Measurements from ENCODE around the gene SNRNP35.
"Not testable (repeated sequence)": the region's sequence is repeated elsewhere in the genome, so short reads cannot be mapped to it uniquely, and the experiment has no call there.

The SNRNP35 gene

DNA sequence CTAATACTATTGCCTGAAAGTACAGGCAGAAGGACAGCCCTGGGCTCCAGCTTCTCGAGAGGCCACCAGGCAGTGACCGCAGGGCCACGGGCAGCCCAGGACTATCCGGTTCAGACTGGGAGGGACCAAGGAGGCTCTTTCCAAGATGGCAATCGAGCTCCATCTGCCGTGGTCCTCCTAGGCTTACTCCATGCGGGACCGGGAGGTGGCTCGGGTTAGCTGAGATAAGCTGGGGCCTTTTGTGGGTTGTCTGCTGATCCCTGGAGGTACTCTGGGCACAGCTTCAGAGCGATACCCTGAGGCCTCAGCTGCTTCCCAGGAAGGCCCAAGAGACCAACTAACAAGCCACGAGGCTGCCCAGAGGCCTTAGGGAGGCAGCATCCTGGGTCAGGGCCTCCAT is 33.1 kb downstream of the SNRNP35 start:
- no peak for DNase-seq

DNA sequence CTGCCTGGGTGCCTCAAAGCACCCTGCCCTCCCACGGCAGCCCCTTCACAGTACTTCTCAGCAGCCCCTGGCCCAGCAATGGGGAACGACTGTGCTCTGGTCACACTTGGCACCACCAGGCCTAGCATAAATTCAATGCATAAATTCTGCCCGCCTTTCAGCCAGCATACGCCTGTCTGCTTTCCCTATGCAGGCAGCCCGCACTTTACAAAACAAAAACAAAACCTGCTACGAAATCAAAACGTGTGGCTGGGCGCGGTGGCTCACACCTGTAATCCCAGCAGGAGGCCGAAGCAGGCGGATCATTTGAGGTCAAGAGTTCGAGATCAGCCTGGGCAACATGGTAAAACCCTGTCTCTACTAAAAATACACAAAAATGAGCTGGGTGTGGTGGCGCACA is 33.5 kb downstream of the SNRNP35 start:
- DNase-seq: no peak

DNA sequence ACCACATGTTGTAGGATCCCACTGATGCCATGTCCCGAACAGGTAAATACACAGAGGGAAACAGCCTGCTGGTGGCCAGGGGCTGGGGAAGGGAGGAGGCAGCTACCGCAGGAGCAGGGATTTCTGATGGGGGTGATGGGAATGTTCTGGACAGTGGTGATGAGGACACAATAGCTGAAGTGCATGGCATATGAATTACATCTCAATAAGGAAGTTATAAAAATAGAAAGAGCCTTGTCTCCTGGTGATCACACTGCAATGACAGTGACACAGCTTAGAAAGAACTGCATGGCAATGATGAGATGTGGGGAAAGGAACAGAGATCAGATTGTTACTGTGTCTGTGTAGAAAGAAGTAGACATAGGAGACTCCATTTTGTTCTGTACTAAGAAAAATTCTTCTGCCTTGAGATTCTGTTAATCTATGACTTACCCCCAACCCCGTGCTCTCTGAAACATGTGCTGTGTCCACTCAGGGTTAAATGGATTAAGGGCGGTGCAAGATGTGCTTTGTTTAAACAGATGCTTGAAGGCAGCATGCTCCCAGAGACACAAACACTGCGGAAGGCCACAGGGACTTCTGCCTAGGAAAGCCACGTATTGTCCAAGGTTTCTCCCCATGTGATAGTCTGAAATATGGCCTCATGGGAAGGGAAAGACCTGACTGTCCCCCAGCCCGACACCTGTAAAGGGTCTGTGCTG is 34.5 kb downstream of the SNRNP35 start:
- not testable (repeated sequence) for DNase-seq

DNA sequence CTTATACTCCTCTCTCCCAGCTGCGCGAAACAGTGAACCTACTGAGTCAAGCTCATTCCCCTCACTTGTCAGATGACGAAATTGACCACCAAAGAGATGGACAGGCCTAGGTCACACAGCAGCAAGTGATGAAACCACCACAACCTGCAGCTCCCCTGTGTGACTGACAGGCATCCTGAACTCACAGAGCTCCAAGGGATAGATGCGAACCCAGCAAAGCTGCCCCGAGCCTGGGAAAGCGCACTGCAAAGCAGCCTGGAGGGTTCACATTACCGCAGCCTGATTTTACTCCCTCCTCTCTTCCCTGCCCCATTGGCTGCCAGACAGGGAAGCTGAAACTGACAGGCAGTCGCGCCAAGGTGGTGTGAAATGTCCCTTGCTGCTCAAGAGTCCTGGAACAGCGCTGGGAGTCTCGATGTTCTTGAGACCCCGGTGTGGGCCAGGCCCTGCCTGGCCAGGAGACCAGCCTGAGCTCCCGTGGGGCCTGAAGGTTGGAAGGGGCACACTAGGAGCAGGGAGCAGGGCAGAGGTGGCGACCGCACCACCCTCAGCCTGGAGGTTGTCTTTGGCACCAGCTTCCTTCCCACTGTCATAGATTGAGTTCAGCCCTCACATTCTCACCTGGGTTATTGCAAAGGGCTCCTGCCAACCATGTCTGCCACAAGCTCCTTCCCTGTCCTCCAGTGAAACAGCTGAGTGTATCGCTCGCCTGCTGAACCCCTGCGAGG is 36.3 kb downstream of the SNRNP35 start:
- DNase-seq: no peak

DNA sequence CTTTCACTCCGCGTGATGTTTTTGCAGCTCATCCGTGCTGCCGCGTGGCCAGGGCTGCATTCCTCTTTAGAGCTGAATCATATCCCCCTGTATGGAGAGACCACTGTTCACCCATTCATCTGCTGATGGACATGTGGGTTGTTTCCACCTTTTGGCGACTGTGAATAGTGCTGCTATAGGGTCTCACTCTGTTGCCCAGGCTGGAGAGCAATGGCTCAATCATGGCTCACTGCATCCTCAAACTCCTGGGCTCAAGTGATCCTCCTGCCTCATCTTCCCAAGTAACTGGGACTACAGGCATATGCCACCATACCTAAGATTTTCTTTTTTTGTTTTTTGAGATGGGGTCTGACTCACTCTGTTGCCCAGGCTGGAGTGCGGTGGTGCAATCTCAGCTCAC is 39.1 kb downstream of the SNRNP35 start:
- no peak for DNase-seq

DNA sequence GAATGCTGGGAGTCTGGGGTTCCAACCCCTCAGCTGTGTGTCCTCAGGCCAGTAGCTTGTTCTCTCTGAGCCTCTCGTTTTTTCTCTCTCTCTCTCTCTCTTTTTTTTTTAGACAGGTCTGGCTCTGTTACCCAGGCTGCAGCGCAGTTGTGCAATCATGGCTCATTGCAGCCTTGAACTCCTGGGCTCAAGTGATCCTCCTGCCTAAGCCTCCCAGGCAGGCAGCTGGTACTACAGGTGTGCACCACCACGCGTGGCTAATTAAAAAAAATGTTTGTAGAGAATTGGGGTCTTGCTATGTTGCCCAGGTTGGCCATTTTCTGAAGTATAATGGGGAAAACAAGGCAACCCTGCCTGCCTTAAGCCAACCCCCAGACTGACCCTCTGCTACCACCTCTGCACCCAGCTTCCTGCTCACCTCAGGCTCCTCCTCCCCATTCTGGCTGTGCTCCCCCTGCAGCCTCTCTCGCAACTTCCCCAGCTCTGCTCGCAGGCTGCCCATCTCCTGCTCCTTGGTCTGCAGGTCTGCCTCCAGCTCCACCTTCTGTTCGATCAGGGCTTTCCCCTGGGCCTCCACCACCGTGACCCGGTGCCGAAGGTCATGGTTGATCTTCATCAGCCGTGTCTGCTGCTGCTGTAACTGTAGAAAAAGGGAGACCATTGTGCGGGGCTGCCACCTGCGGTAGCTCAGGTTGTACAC is 40.3 kb downstream of the SNRNP35 start:
- no peak for DNase-seq

DNA sequence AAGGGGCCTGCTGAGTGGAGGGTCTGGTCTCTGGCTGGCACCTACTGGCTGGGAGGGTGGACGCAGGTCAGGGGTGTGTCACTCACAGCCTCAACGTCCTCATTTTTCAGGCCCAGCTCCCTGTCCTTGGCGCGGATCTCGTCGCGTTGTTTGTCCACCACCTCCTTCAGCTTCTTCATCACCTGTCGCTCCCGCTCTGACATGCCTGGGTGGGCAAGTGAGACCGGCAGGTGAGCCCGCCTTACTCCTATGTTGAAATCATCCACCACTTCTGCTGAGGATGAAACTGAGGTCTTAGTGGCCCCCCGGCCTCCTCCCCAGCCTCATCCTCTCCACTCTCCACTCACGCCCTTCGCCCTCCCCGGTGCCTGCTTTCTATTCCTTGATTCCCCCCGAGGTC is 41.4 kb downstream of the SNRNP35 start:
- no peak for DNase-seq

DNA sequence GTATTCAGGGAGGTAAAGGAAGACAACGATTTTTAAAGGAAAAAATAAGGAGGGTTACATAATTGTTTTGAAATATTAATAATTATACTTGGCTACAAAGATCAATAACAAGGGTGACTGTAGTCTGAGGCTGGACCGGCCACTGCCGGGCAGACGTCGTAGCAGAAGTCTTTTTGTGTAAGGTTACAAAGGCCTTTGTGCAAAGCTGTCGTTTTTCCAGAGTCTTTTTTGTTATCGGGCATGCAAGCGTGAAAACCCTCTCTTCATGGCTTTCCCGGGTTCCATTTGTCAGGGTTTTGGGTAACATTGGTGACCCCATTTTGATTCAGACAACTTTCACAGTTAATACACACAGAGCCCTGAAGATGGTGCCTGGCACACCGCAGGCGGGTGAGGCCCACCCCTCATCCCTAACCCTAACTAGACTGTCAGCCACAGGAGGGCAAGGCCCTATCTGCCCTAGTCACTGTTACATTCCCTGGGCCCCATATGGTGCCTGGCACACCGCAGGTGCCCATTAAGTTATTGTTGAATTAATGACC is 44.3 kb downstream of the SNRNP35 start:
- DNase-seq: no peak

DNA sequence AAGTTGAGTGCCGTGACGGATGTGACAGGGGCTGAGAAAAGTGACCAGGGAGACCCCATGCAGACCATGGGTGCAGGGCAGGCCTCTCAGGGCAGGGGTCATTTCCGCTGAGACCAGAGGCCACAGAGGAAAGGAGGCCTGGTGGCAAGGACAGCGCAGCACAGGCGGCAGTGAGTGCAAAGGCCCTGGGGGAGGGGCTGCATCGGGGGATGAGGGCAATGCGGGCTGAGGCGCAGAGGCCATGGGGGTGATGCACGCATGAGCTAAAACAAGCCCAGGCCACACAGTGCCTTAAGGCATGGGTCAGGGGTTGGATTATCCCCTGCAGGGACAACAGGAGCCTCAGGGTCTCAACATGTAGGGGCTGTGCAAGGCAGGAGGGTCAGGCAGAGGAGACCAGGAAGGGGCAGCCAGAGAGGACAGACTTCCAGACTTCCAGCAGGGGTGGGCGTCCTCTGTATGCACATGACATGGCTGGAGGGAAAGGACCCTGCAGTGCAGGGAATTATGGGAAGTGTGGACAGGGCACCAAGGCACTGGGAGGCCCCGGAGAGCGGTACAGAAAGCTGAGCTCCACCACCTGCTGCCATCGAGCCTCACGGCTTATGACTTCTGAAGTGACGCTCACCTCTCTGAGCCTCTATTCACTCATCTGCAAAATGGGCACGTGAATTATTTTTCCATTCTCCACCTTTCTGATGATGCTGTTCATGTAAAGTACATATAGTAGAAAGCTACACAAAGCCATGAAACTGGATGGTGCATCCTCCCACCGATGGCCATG is 48.3 kb downstream of the SNRNP35 start:
- no peak for DNase-seq

DNA sequence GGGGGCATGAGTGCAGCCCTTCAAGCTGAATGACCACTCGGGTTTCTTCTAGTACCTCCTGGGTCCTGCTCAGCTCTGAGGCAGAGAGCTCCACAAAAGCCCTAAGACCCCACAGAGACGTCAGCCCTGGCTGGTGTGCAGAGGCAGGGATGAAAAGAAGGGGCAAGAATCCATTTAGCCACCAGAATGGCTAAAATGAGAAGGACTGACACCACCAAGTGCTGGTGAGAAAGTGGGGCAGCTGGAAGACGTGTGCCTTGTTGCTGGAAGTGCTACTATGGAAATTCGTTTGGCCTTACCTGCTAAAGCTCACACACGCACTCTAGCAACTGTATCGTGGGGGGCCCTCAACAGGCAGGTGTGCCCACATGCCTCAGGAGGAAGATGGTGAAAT is 48.9 kb downstream of the SNRNP35 start:
- DNase-seq: no peak

DNA sequence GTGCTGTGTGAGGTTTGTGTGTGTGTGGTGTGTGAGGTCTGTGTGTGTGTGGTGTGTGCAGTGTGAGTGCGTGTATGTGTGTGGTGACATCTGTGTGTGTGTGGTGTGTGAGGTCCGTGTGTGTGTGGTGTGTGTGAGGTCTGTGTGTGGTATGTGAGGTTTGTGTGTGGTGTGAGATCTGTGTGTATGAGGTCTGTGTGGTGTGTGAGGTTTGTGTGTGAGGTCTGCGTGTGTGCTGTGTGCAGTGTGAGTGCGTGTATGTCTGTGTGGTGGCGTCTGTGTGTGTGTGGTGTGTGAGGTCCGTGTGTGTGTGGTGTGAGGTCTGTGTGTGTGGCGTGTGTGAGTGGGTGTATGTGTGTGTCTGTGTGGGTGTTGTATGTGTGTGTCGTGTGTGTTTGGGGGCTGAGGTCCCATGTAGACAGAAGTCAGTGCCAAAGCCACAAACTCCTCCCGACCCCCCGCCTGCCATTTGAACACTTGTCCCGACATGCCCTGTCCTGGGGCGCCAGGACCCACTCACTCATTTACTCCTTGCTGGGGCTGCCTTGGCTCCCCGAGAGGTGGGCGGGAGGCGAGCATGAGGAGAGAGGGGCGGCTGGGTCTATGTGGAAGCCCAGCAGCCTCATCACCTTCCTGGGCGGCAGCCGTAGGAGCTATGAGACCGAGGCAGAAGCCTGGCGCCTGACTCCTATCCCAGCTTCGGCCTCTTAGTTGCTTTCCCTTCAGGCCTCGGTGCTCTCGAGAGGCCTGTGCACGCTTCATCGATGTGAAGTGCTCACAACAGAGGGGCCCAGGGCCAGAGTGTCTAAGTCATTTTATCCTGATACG is 55.1 kb downstream of the SNRNP35 start:
- no peak for DNase-seq

DNA sequence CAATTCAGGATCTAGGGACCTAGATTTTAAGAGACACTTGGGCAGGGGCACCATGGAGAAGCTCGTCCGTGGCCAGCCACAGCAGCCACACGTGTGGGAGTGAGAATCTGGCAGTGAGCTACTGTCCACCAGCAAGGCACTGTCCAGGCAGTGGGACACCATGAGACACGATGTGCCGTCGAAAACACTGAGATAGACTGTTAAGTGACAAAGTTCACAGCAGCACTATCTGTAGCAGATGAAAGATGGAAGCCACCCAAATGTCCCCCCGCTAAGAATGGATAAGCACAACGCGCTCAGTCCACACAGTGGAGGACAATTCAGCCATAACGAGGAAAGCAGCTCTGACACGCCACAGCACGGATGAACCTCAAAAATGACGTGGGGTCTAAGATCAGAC is 55.9 kb downstream of the SNRNP35 start:
- no peak for DNase-seq

DNA sequence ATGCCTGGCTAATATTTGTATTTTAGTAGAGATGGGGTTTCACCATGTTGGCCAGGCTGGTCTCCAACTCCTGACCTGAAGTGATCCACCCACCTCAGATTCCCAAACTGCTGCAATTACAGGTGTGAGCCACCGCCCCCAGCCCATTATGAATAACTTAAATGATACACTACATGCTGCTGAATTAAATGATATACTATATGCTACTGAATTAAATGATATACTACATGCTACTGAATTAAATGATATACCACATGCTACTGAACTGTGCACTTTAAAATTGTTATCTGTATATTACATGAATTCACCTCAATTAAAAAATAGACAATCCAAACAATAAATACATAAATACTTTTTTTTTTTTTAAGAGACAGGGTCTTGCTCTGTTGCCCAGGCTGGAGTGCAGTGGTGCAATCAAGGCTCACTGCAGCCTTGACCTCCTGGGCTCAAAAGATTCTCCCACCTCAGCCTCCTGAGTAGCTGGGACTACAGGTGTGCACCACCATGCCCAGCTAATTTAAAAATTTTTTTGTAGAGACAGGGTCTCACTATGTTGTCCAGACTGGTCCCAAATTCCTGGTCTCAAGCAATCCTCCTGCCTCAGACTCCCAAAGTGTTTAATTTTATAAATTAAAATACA is 56.8 kb downstream of the SNRNP35 start:
- not testable (repeated sequence) for DNase-seq

DNA sequence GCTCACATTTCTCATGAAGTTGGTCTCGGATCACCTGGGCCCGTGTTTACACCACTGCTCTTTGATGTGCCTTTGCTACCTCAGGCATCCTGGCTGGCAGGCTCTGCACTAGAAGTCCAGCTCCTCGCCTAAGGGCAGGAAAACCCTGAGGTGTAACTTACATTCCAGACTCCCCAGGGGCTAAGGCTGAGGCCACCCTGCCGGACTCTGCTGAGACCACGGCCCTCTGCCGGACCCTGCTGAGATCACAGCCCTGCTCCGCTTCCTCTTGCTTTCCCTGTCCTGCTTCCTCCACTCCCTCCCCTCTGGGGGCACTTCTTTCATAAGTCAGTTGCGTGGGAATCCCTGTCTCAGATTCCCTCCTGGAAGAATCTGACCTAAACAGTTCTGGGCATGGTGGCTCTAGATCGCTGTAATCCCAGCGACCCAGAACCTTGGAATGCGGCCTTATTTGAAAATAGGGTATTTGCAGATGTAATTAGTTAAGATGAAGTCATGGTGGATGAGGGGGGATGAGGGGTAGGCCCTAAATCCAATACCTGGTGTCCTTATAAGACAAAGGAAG is 58.4 kb downstream of the SNRNP35 start:
- DNase-seq: no peak

Data from activated effector memory CD4-positive, alpha-beta T cell treated with anti-CD3 and anti-CD28 coated beads, Interleukin-2, amount 50 U/mL, for 16 hours (primary cell).